GM19372 (cell line): ENCODE measurements around the gene PRSS16.
"Not testable (repeated sequence)": the region's sequence is repeated elsewhere in the genome, so short reads cannot be mapped to it uniquely, and the experiment has no call there.

Experiments used
- ATAC-seq: cut with Tn5 transposase; IDR thresholded peaks from one replicate; pipeline ENCODE4 v1.9.1; 2021; ENCODE audit warnings: mild to moderate bottlenecking, low read depth, moderate library complexity; ENCODE audit not compliant: unreplicated experiment

Gene PRSS16

DNA sequence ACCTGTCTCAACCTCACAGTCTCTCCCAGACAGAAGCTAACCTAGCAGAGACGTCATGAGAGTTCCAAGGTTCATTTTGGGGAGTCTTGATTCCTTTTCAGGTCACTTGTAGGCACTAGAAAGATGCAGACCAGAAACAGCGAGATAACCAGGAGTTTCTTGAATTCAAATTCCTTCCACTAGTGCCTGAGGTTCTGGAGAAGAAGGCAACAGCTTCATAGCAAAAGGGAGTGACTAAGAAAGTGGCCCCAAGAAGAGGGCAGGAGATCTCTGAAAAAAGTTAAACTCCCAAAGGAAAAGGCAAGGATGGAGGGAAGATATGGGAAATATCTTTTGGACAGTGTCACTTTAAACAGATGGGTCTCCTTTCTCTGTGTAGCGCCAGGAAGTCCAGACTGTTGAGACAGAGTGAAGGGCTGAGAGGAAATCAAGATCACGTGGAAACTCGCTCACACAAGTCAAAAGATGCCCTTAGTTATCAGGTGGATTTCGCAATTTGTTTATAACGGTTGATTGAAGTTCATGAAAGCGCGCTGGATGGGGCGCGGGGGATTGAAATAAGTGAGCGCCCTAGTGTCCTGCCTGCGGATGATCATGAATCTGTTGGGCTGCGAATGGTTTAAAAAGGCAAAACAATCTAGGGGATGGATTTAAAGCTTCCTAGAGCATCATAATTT lies 4.8 kb upstream of the PRSS16 start:
- no peak for ATAC-seq

- ATAC-seq, result no peak
Measured at GRCh38 chr6:27248783-27249182, 1.3 kb downstream of the PRSS16 start.

DNA sequence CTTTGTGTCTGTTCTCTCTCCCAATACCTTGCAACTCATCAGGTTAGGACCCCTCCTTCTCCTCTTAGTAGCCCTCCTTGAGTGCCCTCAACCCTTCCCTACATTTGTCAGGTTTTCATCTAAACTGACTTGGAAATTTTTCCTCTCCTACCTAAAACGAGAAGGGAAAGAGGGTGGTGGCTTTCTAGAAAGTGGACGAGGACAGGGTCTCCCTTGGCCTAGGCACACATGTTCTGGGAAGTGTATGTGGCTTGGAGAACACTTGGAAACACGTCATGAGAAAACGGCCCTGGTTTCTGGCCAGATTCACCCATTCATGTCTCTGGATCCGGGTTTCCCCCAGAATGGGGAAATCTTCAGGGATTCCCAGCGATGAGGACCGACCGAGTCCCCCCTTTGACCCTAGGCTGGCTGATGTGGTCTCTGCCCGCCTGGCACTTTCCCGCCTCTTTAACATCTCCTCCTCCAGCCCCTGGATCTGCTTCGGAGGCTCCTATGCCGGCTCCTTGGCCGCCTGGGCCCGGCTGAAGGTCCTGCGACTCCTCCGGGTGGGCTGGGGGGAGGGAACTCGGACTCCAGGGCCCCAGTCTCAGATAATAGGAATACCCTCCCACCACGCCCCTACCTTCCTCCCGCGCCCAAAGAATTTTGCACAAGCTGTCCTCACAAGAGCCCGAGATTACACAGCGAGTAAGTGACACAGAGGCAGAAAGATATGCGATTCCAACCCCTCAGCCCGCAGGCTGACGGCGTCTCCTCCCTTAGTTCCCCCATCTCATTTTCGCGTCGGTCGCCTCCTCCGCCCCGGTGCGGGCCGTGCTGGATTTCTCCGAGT lies 3.0 kb downstream of the PRSS16 start:
- ATAC-seq, result peak; percentile 11

GRCh38 chr6:27251112-27251605 lies 3.7 kb downstream of the PRSS16 start:
- ATAC-seq, result peak; percentile 54

DNA sequence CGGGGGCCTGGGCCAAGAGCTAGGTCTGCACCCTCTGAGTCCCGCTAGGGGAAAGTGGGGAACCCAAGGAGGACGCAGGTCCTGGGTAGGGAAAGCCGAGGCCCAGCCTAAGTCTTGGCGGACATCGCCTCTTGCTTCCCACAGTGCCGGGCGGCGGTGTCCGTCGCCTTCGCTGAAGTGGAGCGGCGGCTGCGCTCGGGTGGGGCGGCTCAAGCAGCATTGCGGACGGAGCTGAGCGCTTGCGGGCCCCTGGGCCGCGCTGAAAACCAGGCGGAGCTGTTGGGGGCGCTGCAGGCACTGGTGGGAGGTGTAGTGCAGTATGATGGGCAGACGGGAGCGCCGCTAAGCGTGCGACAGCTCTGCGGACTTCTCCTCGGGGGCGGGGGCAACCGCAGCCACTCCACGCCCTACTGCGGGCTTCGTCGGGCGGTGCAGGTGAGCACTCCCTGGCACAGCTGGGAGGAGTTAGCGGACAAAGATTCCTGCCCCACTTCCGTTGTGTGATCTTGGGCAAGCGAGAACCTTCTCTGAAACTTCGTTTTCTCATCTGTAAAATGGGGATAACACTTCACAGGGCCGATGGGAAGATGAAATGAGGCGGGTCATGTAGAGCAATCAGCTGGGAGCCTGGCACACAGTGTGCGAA lies 4.2 kb downstream of the PRSS16 start:
- peak; percentile 58 for ATAC-seq

- ATAC-seq, result no peak
Measured at GRCh38 chr6:27254566-27254965, 7.1 kb downstream of the PRSS16 start.

GRCh38 chr6:27255866-27256265 lies 8.4 kb downstream of the PRSS16 start:
- ATAC-seq, result no peak

DNA sequence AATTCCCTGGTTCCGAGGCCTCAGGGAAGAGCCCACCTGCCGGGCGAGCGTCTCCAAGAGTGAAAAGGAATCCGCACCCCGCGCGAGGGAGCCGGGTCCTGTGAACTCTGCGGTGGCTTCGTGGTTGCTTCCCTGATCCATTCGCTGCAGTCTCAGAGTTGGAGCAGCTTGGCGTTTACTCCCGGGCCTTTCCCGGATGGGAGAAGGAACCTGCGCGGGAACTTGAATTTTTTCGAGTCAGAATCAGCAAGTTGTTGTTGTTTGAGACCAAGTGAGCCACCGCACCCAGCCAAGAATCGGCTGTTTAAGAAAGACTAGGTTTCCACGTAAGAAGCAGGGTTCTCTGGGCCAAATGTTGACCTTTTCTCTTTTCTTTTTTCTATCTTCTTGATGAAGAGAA lies 12.9 kb downstream of the PRSS16 start:
- no peak for ATAC-seq

DNA sequence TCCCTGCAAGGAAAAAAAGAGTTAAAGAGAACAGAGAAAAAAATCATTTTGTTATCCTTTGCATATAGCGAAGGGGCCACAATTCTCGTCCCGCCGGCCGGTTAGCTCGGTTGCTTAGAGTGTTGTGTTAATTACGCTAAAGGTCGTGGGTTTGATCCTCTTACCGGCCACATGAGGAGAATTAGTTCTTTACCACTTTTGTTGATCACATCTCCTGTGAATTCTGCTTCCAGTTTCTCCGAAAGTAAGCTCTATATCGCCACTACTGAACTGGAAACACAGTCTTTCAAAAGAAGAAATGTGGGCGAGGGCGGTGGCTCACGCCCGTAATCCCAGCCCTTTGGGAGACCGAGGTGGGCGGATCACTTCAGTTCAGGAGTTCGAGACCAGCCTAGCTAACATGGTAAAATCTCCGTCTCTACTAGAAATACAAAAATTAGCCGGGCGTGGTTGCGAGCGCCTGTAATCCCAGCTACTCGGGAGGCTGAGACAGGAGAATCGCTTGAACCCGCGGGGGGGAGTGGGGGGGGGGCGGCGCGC lies 13.4 kb downstream of the PRSS16 start:
- ATAC-seq, result no peak

- ATAC-seq, result no peak
Measured at GRCh38 chr6:27263886-27264285, 16.4 kb downstream of the PRSS16 start.

- not testable (repeated sequence) for ATAC-seq
Measured at GRCh38 chr6:27267003-27267402, 19.5 kb downstream of the PRSS16 start.

GRCh38 chr6:27267857-27268434 lies 20.4 kb downstream of the PRSS16 start:
- no peak for ATAC-seq

DNA sequence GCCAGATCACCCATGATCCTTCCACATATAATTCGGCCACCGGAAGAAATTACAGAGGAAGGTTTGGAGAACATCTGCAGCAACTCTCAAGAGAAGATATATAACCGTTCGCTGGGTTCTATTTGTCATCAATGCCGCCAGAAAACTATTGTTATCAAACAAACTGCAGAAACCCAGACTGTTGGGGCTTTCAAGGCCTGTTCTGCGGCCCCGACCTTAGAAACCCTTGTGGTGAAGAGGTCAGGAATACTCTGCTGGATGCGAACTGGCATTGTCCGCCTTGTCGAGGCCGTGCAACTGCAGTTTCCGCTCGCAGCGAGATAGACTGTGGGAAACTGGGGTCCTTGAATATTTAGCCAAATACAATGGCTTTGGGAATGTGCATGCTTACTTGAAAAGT lies 21.3 kb downstream of the PRSS16 start:
- no peak for ATAC-seq

DNA sequence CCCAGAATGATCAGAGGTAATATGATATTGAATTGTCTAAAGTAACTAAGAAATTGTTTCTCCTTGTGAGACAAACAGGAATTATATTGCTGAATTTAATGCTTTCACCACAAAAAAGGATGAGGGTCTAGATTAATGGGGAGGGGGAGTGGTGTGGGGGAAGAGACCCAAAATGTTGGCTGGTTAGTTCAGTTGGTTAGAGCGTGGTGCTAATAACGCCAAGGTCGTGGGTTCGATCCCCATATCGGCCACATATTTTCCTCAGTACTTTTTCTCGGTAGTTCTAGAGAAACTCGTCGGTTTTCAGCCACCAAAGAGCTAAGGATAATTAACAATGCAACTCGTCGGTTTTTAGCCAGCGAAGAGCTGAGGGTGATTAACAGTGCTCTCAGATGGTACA lies 26.3 kb downstream of the PRSS16 start:
- no peak for ATAC-seq

GRCh38 chr6:27275025-27275956 lies 27.8 kb downstream of the PRSS16 start:
- no peak for ATAC-seq

DNA sequence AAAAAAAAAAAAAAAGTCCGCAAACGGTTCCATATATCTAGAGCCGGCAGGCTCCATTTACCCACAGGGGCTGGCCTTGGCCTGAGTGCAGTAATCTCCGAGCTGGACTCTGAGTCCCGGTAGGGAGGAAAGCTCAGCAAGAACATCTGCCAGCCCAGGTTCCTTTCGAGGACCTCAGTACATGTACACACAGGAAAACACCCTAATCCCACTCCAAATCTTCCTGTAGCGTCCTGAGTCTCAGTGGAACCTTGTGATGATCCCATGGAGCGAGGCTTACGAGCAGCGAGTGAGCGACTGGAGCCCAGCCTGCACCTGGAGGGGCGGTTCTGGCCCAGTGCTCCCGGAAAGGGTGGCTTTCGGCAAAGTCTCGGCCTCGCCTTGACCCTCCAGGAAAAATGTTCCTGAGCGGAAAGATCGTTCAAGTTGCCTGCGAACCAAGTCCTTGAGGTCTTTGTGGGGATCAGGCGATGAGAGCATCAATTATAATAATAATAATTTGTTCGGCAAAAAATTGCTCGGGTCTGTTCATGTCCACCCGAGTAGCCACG lies 32.1 kb downstream of the PRSS16 start:
- ATAC-seq, result no peak

DNA sequence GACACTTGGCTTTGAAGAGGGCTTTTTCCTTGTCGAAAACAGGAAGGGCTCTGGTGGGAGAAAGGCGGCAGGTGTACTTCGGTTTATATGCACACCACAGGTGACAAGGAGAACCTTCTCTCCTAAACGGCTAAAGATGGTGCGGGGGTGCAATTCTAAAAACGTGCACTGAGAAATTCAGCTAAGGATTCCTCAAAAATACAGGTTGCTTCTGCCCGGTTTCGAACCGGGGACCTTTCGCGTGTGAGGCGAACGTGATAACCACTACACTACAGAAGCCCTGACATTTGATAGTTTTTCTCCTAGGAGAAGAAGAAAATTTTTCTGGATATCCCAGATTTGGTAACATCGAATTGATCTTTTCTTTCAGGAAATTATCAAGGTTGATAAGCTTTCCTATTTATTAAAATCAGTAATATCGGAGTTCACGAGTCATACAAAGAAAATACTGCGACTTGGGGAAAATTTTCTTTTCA lies 32.6 kb downstream of the PRSS16 start:
- ATAC-seq, result no peak

GRCh38 chr6:27280540-27281000 lies 33.1 kb downstream of the PRSS16 start:
- no peak for ATAC-seq

DNA sequence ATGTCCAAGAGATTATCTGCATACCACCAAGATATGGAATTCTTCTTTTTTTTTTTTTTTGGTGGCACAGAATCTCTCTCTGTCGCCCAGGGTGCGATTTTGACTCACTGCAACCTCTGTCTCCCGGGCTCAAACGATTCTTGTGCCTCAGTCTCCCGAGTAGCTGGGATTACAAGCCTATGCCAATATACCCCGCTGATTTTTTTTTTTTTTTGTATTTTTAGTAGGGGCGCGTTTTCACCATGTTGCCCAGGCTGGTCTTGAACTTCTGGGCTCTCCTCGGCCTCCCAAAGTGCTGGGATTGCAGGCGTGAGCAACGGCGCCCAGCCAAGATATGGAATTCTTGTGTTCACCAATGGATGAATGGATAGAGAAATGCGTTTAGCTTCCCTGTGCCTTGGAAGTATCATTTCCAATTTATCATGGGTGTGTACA lies 33.6 kb downstream of the PRSS16 start:
- ATAC-seq, result no peak
